Left colon (tissue), 2 donors: Measurements from ENCODE around the gene ANKRD6. TPM values are rescaled to one million over a fixed set of nuclear protein-coding genes. Genes with fewer than 3 reads are reported as not detected.

Source experiments
- ATAC-seq: fragments of 200-7000 bp; cut with Tn5 transposase; one replicate; pipeline ENCODE4 v1.9.1; 2020; ENCODE audit warnings: mild to moderate bottlenecking, moderate library complexity
- DNase-seq, 2 donors: peaks; one replicate each; pipeline ENCODE4 v3.0.0-alpha.2; 2020
- intact Hi-C, 2 donors: fragments of 100-400 bp; cut with DNase I in 1 of 2; cut with micrococcal nuclease in 1 of 2; formaldehyde crosslinking; loops; one replicate each; pipeline versions ENCODE4 v1.11.2 to v1.14.0; 2022; cut with DNase I, micrococcal nuclease
- total RNA-seq, 2 donors: library from RNA; stranded (reverse); fragmentation: NEBNext Ultra II Directional; extraction: Animal tissue kit (Norgen Biotek cat#: 25700); gene quantifications; one replicate each; pipeline ENCODE4 v1.2.1, GENCODE V29; 2021
- donor health status: DM: no; HTN: no; CAD: no.
- donor health status: DM: yes; HTN: yes; CAD: no.

ANKRD6 gene
- total RNA-seq, 2 donors from 2014 or later, result 2.7 to 3.1 TPM

- intact Hi-C loops, result no loop called here
- ATAC-seq, result no peak
- DNase-seq, result no peak
These were observed 63.1 kb downstream of the ANKRD6 start for GRCh38 chr6:89495961-89496535.

GRCh38 chr6:89500611-89501010 lies 67.7 kb downstream of the ANKRD6 start:
- intact Hi-C loops, result no loop called here
- ATAC-seq (no peak), DNase-seq (no peak)

- intact Hi-C loops, result no loop called here
- no peak for DNase-seq
- no peak for ATAC-seq
These were observed 68.3 kb downstream of the ANKRD6 start for GRCh38 chr6:89501222-89501621.

GRCh38 chr6:89501753-89502152 lies 68.8 kb downstream of the ANKRD6 start:
- intact Hi-C loops, result no loop called here
- DNase-seq (no peak), ATAC-seq (no peak)

GRCh38 chr6:89503641-89504040 lies 70.7 kb downstream of the ANKRD6 start:
- ATAC-seq, result no peak
- intact Hi-C loops, result no loop called here
- DNase-seq, result no peak

GRCh38 chr6:89505847-89506246 lies 72.9 kb downstream of the ANKRD6 start:
- DNase-seq (no peak), ATAC-seq (no peak)
- intact Hi-C loops, result no loop called here

- intact Hi-C loops, result no loop called here
- ATAC-seq, result no peak
These were observed 74.0 kb downstream of the ANKRD6 start for GRCh38 chr6:89506716-89507617.

GRCh38 chr6:89508755-89509563 lies 76.0 kb downstream of the ANKRD6 start:
- ATAC-seq (peak; percentile 33), DNase-seq (peak in 1 of 2 donors; percentile 9)
- intact Hi-C loops, result no loop called here

More at GRCh38 chr6:89506716-89507617, 74.0 kb downstream of the ANKRD6 start:
- DNase-seq, result no peak

- intact Hi-C loops, result no loop called here
- ATAC-seq (no peak), DNase-seq (no peak)
These were observed 76.9 kb downstream of the ANKRD6 start for GRCh38 chr6:89509777-89510281.

GRCh38 chr6:89510393-89510792 lies 77.4 kb downstream of the ANKRD6 start:
- DNase-seq (no peak), ATAC-seq (no peak)
- intact Hi-C loops, result no loop called here

GRCh38 chr6:89518352-89519055 lies 85.6 kb downstream of the ANKRD6 start:
- intact Hi-C loops, result no loop called here
- ATAC-seq, result no peak
- DNase-seq, result no peak

GRCh38 chr6:89520736-89521135 lies 87.8 kb downstream of the ANKRD6 start:
- DNase-seq (no peak), ATAC-seq (no peak)
- intact Hi-C loops, result no loop called here

- intact Hi-C loops, result no loop called here
- DNase-seq (no peak), ATAC-seq (no peak)
These were observed 89.8 kb downstream of the ANKRD6 start for GRCh38 chr6:89522778-89523177.

- DNase-seq (no peak), ATAC-seq (no peak)
- intact Hi-C loops, result no loop called here
These were observed 93.0 kb downstream of the ANKRD6 start for GRCh38 chr6:89525786-89526562.

GRCh38 chr6:89526563-89526869 lies 93.6 kb downstream of the ANKRD6 start:
- ATAC-seq (no peak), DNase-seq (no peak)
- intact Hi-C loops, result no loop called here

GRCh38 chr6:89527634-89528033 lies 94.7 kb downstream of the ANKRD6 start:
- ATAC-seq (no peak), DNase-seq (no peak)
- intact Hi-C loops, result no loop called here

- DNase-seq (no peak), ATAC-seq (no peak)
- intact Hi-C loops, result no loop called here
These were observed 95.9 kb downstream of the ANKRD6 start for GRCh38 chr6:89528866-89529265.

- intact Hi-C loops, result no loop called here
- ATAC-seq, result no peak
- peak; percentile 4 to 33 for DNase-seq
These were observed 98.0 kb downstream of the ANKRD6 start for GRCh38 chr6:89530982-89531381.
